Activated T-cell treated with anti-CD3 and anti-CD28 coated beads, Interleukin-2, amount 50 U/mL, for 72 hours (primary cell): Measurements from ENCODE around the gene BLCAP. TPM values are rescaled to one million over a fixed set of nuclear protein-coding genes. Genes with fewer than 3 reads are reported as not detected.
"Not testable (repeated sequence)": the region's sequence is repeated elsewhere in the genome, so short reads cannot be mapped to it uniquely, and the experiment has no call there.

Source experiments
- ATAC-seq, 2 donors: fragments of 150-1000 bp; cut with Tn5 transposase; replicated peaks in 1 of 2; 2 replicates each; pipeline ENCODE4 v1.10.0; 2021; ENCODE audit warnings: moderate library complexity in 2 of 2, mild to moderate bottlenecking in 1 of 2
- DNase-seq, 2 donors: peaks; one replicate each; pipeline ENCODE4 v3.0.0; 2021 to 2022; ENCODE audit warnings: mixed read lengths in 1 of 2
- H3K27ac Mint-ChIP-seq: one replicate; pipeline ENCODE4 v1.8.0; 2022; ENCODE audit warnings: mild to moderate bottlenecking, moderate library complexity, mixed read lengths
- H3K27me3 Mint-ChIP-seq: one replicate; pipeline ENCODE4 v1.8.0; 2022; ENCODE audit warnings: low read depth, mixed read lengths
- H3K36me3 Mint-ChIP-seq, 2 donors: one replicate each; pipeline ENCODE4 v1.8.0; 2022; ENCODE audit warnings: mixed read lengths in 2 of 2, mild to moderate bottlenecking in 1 of 2; ENCODE audit not compliant: insufficient read depth in 2 of 2
- H3K4me1 Mint-ChIP-seq: one replicate; pipeline ENCODE4 v1.8.0; 2022; ENCODE audit warnings: low read depth, mixed read lengths
- H3K4me3 Mint-ChIP-seq, 2 donors: one replicate each; pipeline ENCODE4 v1.8.0; 2022; ENCODE audit warnings: mild to moderate bottlenecking in 2 of 2, mixed read lengths in 2 of 2, moderate library complexity in 2 of 2
- H3K9me3 Mint-ChIP-seq, 2 donors: one replicate each; pipeline ENCODE4 v1.8.0; 2022; ENCODE audit warnings: mixed read lengths in 2 of 2
- total RNA-seq, 2 donors: library from RNA; stranded (reverse); gene quantifications; one replicate each; pipeline ENCODE4 v1.2.3, GENCODE V29; 2022

The BLCAP gene
- total RNA-seq, 2 donors from 2014 or later, result 35.5 to 39.2 TPM

DNA sequence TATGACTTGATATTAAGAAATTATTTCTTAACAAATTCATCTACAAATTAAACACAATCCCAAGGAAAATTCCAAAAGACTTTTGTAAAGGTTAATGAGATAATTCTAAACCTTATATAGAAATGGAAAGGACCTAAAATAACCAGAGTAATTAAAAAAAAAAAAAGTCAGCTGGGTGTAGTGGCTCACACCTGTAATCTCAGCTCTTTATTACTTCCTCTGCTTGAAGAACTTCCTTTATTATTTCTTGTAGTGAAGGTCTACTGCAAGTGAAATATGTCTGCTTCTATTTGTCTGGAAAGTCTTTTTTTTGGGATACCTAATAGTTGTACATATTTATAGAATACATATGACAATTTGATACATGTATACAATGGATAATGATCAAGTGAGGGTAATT, 20.2 kb upstream of the BLCAP start:
- H3K36me3 Mint-ChIP-seq, result no peaks in the 10 kb centered on the region
- H3K4me1 Mint-ChIP-seq, result peaks cover 5% of the 10 kb centered on the region
- H3K27me3 Mint-ChIP-seq, result peaks cover 5% of the 10 kb centered on the region
- DNase-seq, result no peak
- no peak overlapping the region for H3K27ac Mint-ChIP-seq
- ATAC-seq, result no peak
- H3K4me3 Mint-ChIP-seq, result no peak overlapping the region
- peaks cover 0 to 1% of the 10 kb centered on the region in 2 donors for H3K9me3 Mint-ChIP-seq

DNA sequence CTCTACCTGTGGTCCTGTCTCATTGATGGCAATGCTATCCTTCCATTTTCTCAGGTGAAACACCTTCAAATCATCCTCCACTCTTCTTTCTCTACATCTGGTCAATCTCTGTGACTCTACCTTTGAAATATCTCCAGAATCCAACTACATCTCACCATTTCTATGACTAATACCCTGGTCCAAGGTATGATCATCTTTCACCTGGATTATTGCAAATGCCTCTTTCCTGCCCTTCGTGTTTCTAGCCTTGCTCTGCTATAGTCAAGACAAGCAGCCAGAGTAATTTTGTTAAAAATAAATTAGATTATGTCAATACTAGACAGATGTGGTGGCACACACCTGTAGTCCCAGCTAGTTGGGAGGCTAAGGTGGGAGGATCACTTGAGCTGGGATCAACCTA, 17.8 kb upstream of the BLCAP start:
- Mint-ChIP-seq H3K4me3 (no peak overlapping the region), H3K27me3 (no peaks in the 10 kb centered on the region), H3K4me1 (no peaks in the 10 kb centered on the region), H3K9me3 (peaks cover 0 to 1% of the 10 kb centered on the region in 2 donors), H3K36me3 (no peaks in the 10 kb centered on the region), H3K27ac (no peak overlapping the region)
- no peak for DNase-seq
- ATAC-seq, result no peak

DNA sequence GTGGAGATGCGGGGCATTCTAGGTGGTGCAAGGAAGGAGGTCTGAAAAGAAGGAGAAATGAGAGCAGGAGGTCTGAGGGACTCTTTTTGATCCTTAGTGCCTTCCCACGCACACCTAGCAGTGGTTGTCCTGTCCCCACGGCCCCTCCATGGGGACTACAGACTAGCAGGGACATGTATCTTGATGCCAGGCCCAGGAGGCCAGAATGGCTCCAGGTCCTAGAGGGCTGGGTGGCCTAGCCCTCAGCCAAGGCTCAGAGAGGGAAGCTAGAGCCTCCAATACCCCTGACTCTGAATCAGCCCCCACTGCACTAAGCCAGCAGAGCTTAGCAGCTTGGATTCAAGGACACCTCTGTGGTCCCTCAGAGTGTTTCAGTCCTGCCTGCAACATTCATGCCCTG, 16.7 kb upstream of the BLCAP start:
- Mint-ChIP-seq H3K9me3 (no peaks in the 10 kb centered on the region), H3K36me3 (no peaks in the 10 kb centered on the region), H3K4me1 (no peaks in the 10 kb centered on the region), H3K4me3 (no peak overlapping the region), H3K27ac (no peak overlapping the region), H3K27me3 (peaks cover 7% of the 10 kb centered on the region)
- DNase-seq (no peak), ATAC-seq (no peak)

DNA sequence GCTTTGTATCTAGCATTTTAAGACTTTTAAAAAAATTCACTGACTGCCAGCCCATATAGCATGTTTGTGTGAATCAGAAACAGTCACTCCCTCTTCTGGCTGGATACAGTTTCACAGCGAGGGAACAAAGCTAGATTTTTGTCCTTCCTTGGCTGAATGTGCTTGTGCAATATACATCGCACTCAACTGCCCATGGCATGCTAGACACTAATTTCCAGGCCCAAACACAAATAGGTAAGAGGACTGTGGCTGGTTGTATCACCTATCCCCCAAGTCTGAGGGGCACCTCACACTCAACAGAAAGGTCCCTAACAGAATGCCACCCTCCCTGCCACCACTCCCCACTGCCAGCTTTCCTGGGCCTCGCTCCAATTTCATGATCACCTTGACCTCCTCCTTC, 16.2 kb upstream of the BLCAP start:
- Mint-ChIP-seq H3K36me3 (no peaks in the 10 kb centered on the region), H3K27me3 (peaks cover 9% of the 10 kb centered on the region), H3K27ac (no peak overlapping the region), H3K4me3 (no peak overlapping the region), H3K9me3 (no peaks in the 10 kb centered on the region), H3K4me1 (no peaks in the 10 kb centered on the region)
- DNase-seq (no peak), ATAC-seq (no peak)

DNA sequence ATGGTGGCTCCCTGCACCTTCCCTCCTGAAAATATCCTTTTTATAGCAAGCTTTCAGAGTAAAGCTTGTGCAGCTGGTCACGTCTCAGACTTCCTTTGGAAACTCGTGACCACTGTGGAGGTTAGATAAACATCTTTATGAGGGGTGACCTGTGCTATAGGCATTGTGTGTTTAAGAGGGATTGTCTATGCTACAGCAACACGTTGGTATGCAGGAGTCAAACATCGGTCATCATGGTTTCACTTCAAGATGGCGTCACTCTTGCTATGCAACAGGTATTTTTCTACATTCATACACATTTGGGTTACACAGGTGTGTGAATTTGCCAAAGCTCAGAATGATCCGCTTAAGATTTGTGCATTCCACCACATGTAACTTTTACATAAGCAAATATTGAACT, 14.6 kb upstream of the BLCAP start:
- no peak for ATAC-seq
- H3K4me1 Mint-ChIP-seq, result no peaks in the 10 kb centered on the region
- no peak overlapping the region for H3K27ac Mint-ChIP-seq
- DNase-seq, result no peak
- no peaks in the 10 kb centered on the region for H3K9me3 Mint-ChIP-seq
- H3K36me3 Mint-ChIP-seq, result no peaks in the 10 kb centered on the region
- H3K4me3 Mint-ChIP-seq, result no peak overlapping the region
- H3K27me3 Mint-ChIP-seq, result peaks cover 9% of the 10 kb centered on the region

DNA sequence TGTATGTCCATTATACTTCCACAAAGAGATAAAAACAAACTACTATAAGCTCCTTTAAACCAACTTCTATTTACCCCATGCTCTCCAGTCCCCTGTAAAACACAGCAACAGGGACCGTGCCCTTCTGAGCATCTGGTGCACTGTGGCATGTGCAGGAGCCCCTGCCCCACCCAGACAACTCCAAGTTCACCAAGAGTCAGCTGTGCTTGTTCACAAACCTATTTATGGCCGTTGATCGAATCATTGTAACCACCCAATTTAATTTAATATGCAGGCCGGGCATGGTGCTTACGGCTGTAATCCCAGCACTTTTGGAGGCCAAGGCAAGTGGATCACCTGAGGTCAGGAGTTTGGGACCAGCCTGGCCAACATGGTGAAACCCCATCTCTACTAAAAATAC, 13.7 kb upstream of the BLCAP start:
- no peak for DNase-seq
- no peak for ATAC-seq
- H3K27me3 Mint-ChIP-seq, result peaks cover 9% of the 10 kb centered on the region
- H3K9me3 Mint-ChIP-seq, result no peaks in the 10 kb centered on the region
- H3K36me3 Mint-ChIP-seq, result no peaks in the 10 kb centered on the region
- H3K4me3 Mint-ChIP-seq, result no peak overlapping the region
- no peaks in the 10 kb centered on the region for H3K4me1 Mint-ChIP-seq
- no peak overlapping the region for H3K27ac Mint-ChIP-seq

DNA sequence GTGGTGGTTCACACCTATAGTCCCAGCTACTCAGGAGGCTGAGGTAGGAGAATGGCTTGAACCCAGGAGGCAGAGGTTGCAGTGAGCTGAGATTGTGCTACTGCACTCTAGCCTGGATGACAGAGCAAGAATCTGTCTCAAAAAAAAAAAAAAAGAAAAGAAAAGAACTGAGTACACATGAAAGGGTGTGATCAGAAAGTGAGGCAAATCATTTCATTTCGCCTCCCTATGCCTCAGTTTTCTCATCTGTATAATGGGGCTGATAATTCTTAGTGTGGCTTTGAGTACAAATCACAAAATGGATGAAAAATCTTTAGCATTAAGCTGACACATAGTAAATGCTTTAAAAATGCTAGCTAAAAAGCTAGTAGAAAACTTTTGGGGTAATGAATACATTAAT, 13.2 kb upstream of the BLCAP start:
- not testable (repeated sequence) for DNase-seq, ATAC-seq, H3K4me3 Mint-ChIP-seq, H3K27me3 Mint-ChIP-seq, H3K27ac Mint-ChIP-seq, H3K36me3 Mint-ChIP-seq, H3K9me3 Mint-ChIP-seq, H3K4me1 Mint-ChIP-seq

DNA sequence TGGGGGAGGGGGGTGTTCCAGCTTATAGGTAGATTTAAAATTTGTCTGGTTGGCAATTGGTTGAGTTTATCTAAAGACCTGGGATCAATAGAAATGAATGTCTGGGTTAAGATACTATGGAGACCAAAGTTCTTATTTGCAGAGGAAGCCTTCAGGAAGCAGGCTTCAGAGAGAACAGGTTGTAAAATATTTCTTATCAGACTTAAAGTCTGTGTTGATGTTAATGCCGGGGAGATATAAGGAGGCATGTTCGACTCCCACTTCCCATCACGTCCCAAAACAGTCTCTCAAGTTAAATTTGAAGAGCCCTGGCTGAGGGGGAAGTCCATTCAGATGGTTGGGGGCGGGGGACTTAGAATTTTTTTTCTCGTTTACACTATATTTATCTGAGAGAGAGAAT, 12.3 kb upstream of the BLCAP start:
- Mint-ChIP-seq H3K27ac (no peak overlapping the region), H3K27me3 (peaks cover 9% of the 10 kb centered on the region), H3K36me3 (no peaks in the 10 kb centered on the region), H3K9me3 (no peaks in the 10 kb centered on the region), H3K4me1 (no peaks in the 10 kb centered on the region), H3K4me3 (no peak overlapping the region)
- DNase-seq, result no peak
- no peak for ATAC-seq

DNA sequence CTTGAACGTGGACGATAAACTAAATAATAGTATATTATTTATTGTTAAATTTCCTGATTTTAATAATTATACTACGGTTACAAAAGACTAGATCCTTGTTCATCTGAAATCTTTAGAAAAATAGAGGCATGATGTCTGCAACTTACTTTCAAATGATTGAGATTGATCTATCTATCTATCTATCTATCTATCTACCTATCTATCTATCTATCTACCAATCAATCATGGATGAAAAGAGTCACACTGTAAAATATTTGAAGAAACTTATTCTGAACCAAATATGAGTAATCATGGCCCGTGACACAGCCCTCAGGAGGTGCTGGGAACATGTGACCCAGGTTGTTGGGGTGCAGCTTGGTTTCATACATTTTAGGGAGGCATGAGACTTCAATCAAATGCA, 11.7 kb upstream of the BLCAP start:
- H3K36me3 Mint-ChIP-seq, result no peaks in the 10 kb centered on the region
- peaks cover 9% of the 10 kb centered on the region for H3K27me3 Mint-ChIP-seq
- DNase-seq (no peak), ATAC-seq (no peak)
- peaks cover 6% of the 10 kb centered on the region for H3K4me1 Mint-ChIP-seq
- H3K27ac Mint-ChIP-seq, result no peak overlapping the region
- H3K9me3 Mint-ChIP-seq, result no peaks in the 10 kb centered on the region
- H3K4me3 Mint-ChIP-seq, result no peak overlapping the region

DNA sequence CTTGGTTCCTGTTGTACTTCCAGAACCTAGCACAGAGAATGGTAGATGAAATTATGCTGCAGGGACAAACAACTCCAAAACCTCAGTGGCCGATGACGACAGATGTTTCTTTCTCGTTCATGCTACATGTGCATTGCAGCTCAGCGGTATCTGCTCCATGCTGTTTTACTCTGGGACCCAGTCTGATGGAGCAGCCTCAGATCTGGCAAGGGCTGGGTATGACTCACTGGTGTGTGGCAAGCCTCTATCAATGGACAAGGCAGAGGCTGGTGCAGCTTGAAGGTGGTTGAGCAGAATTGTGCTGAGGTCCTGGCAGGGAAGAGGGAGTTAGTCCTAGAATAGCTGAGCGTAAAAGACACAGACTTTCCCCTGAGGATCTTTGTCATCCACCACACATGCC, 10.3 kb upstream of the BLCAP start:
- Mint-ChIP-seq H3K9me3 (no peaks in the 10 kb centered on the region), H3K36me3 (no peaks in the 10 kb centered on the region), H3K27ac (no peak overlapping the region)

DNA sequence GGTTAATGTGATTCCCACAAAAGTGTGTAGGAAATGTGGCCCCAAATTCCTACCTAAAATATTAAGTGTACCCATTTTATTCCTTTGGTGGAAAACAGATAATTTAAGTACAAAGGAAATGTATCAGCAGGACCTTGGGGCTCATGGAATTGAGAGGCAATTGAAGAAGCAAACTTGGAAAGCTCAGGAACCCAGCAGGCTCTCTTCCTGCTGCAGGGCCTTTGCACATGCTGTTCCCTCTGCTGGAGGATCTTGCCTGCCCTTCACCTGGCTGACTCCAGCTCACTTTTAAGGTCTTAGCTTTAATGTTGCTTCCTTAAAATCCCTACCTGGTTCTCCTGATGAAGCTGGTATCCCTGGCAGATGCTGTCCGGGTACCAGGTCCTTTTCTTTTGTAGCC, 9.8 kb upstream of the BLCAP start:
- H3K36me3 Mint-ChIP-seq, result no peaks in the 10 kb centered on the region
- ATAC-seq (no peak), DNase-seq (no peak)
- no peak overlapping the region for H3K4me3 Mint-ChIP-seq
- H3K4me1 Mint-ChIP-seq, result peaks cover 6% of the 10 kb centered on the region
- peaks cover 9% of the 10 kb centered on the region for H3K27me3 Mint-ChIP-seq
- no peak overlapping the region for H3K27ac Mint-ChIP-seq
- no peaks in the 10 kb centered on the region for H3K9me3 Mint-ChIP-seq

More for the DNA sequence above, 10.3 kb upstream of the BLCAP start:
- DNase-seq, result no peak
- Mint-ChIP-seq H3K4me1 (peaks cover 6% of the 10 kb centered on the region), H3K4me3 (no peak overlapping the region), H3K27me3 (peaks cover 9% of the 10 kb centered on the region)
- ATAC-seq, result no peak

DNA sequence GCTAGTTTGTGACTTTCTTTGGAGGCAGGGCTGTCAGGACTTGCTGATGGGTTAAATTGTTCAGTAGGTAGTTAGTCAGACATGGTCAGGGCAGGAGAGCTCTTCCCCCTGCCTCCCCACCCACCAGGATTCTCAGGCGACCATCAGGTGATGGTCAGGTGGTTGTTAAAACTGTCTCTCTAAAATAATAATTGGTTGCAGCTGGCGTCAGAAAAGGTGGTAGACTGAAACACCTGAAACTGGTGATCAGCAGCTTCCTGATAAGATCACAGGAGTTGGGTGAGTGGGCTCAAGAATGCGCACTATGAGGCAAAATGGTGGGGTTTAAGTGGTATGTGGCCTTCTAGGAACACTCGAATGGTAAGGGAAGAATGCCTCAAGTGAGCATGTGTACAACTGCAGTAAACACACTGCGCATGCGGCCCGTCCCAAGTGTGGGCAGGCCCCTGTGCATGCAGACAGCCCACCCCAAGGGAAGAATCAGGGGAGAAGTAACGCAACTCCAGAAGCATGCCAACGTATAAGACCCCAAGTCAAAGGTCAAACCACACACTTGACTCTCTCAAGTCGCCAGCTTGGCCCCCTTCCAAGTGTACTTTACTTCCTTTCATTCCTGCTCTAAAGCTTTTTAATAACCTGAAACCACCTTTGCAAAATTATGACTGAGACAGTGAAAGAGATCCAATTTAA, 7.9 kb upstream of the BLCAP start:
- Mint-ChIP-seq H3K4me1 (peaks cover 6% of the 10 kb centered on the region), H3K27me3 (peaks cover 9% of the 10 kb centered on the region), H3K36me3 (no peaks in the 10 kb centered on the region), H3K27ac (no peak overlapping the region), H3K9me3 (no peaks in the 10 kb centered on the region), H3K4me3 (no peak overlapping the region)
- no peak for DNase-seq
- no peak for ATAC-seq

DNA sequence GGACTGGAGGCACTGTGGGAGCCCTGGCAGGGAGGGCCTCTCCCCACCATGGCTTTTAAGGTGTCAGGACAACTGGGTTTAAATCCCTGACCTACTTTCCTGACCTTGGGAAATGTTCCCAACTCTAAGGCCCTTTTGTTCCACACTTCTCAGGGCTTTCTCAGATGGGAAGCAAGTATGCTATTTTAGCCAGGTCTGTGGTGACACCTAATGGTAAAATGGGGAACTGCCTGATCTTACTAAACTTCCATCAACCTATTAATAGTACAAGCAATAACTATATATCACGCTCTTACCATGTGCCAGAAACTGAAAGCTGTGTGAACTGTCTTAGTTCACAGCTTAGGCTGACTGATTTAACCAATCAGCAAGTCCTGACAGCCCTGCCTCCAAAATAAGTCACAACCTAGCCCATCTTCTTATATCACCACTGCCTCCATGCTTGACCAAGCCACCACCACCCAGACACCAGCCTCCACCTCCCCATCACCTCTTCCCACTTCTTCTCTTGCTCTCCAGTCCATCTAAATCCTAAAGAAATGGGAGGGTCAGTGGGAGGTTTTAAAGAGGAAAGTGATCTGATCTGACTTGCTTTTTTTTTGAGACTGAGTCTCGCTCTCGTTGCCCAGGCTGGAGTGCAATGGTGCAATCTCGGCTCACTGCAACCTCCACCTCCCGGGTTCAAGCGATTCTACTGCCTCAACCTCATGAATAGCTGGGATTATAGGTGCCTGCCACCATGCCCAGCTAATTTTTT, 6.9 kb upstream of the BLCAP start:
- H3K27me3 Mint-ChIP-seq, result peaks cover 3% of the 10 kb centered on the region
- no peak overlapping the region for H3K27ac Mint-ChIP-seq
- peaks cover 6% of the 10 kb centered on the region for H3K4me1 Mint-ChIP-seq
- peak; percentile 42 to 49 for DNase-seq
- H3K4me3 Mint-ChIP-seq, result no peak overlapping the region
- peak; percentile 81 to 82 for ATAC-seq
- H3K36me3 Mint-ChIP-seq, result no peaks in the 10 kb centered on the region
- H3K9me3 Mint-ChIP-seq, result no peaks in the 10 kb centered on the region
